Bronchial epithelial cell (primary cell): ENCODE data around the gene SYTL5. TPM values are rescaled to one million over a fixed set of nuclear protein-coding genes. Genes with fewer than 3 reads are reported as not detected.

Source experiments
- DNase-seq: peaks from one replicate; pipeline ENCODE4 v3.0.0-alpha.2; 2010; ENCODE audit warnings: low read depth
- FAIRE-seq: peaks from 2 replicates; lab custom pipeline; 2011; peaks lifted over from hg19 to GRCh38; lab: Jason Lieb, UNC
- H3K27me3 ChIP-seq: 2 replicates; pipeline ENCODE4 v1.5.1; 2011; ENCODE audit warnings: low read length; ENCODE audit not compliant: control insufficient read depth, insufficient read depth
- H3K36me3 ChIP-seq: 2 replicates; pipeline ENCODE4 v1.5.1; 2011; ENCODE audit warnings: low read length; ENCODE audit not compliant: control insufficient read depth, insufficient read depth
- H3K4me3 ChIP-seq: 2 replicates; pipeline ENCODE4 v1.5.1; 2011; ENCODE audit warnings: mild to moderate bottlenecking, low read depth, low read length, control low read depth
- total RNA-seq: library from RNA; depleted of rRNA; stranded (reverse); fragments of >200 nt; gene quantifications from 2 replicates; pipeline ENCODE4 v1.2.1, GENCODE V29; 2014
- TF ChIP-seq, protein P1 (sequence below): IDR thresholded peaks from 2 replicates; pipeline ENCODE4 v1.5.1; 2011; ENCODE audit warnings: mild to moderate bottlenecking, moderate library complexity, low read length, control low read depth, inconsistent platforms; ENCODE audit not compliant: insufficient read depth, severe bottlenecking

Gene SYTL5
- total RNA-seq, 1 donor from 2014 or later: 1.3 TPM

GRCh38 chrX:38110231-38110630 lies 103.9 kb downstream of the SYTL5 start:
- Histone ChIP-seq H3K36me3 (no peaks in the 10 kb centered on the region), H3K27me3 (no peaks in the 10 kb centered on the region), H3K4me3 (no peak overlapping the region)
- DNase-seq (no peak), FAIRE-seq (no peak)
- TF ChIP-seq, protein P1, sequence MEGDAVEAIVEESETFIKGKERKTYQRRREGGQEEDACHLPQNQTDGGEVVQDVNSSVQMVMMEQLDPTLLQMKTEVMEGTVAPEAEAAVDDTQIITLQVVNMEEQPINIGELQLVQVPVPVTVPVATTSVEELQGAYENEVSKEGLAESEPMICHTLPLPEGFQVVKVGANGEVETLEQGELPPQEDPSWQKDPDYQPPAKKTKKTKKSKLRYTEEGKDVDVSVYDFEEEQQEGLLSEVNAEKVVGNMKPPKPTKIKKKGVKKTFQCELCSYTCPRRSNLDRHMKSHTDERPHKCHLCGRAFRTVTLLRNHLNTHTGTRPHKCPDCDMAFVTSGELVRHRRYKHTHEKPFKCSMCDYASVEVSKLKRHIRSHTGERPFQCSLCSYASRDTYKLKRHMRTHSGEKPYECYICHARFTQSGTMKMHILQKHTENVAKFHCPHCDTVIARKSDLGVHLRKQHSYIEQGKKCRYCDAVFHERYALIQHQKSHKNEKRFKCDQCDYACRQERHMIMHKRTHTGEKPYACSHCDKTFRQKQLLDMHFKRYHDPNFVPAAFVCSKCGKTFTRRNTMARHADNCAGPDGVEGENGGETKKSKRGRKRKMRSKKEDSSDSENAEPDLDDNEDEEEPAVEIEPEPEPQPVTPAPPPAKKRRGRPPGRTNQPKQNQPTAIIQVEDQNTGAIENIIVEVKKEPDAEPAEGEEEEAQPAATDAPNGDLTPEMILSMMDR: no peak

GRCh38 chrX:38111196-38111595 lies 104.8 kb downstream of the SYTL5 start:
- H3K27me3 ChIP-seq: no peaks in the 10 kb centered on the region
- no peak for DNase-seq
- FAIRE-seq: no peak
- no peak overlapping the region for H3K4me3 ChIP-seq
- TF ChIP-seq, protein P1: no peak
- H3K36me3 ChIP-seq: no peaks in the 10 kb centered on the region

DNA sequence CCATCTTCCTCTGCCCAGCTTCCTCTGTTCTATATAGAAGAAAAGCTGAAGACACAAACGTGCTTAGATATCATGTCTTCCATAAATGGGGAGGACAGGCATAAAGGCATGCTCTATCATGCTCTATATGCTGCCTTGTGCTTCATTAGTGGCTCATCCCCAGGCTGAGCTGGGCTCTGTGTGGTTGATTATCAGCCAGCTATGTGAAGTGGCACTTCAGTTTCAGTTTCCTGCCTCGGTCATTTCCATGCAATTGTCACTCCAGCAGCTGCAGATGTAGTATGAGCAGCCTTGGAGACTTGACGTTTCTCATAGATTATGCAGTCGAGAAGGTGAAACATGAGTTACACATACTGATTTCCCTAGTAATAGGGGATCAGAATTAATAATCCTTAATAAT lies 106.2 kb downstream of the SYTL5 start:
- no peak for DNase-seq
- no peak overlapping the region for H3K4me3 ChIP-seq
- TF ChIP-seq, protein P1: no peak
- no peak for FAIRE-seq
- H3K36me3 ChIP-seq: no peaks in the 10 kb centered on the region
- no peaks in the 10 kb centered on the region for H3K27me3 ChIP-seq

DNA sequence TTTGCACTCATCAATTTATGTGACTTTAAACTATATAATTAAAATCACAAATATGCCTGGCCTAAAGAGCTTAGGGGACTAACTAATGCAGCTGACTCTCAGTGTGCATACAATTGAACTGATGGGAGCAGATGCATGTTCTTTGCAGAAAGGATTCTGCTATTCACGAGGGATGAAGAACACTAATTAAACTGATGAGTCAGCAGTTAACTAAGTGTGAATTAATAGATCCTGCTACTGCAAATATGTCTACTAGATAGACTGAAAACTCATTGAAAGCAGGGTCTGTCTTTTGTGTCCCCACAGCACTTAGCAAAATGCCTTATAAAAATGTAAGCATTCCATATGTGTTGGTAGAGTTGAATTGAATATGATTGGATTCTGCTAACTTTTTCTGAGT lies 110.4 kb downstream of the SYTL5 start:
- no peak for DNase-seq

GRCh38 chrX:38117485-38117884 lies 111.1 kb downstream of the SYTL5 start:
- FAIRE-seq: no peak

More for the DNA sequence above, 110.4 kb downstream of the SYTL5 start:
- Histone ChIP-seq H3K36me3 (no peaks in the 10 kb centered on the region), H3K27me3 (no peaks in the 10 kb centered on the region), H3K4me3 (no peak overlapping the region)
- FAIRE-seq: no peak
- TF ChIP-seq, protein P1: no peak

DNA sequence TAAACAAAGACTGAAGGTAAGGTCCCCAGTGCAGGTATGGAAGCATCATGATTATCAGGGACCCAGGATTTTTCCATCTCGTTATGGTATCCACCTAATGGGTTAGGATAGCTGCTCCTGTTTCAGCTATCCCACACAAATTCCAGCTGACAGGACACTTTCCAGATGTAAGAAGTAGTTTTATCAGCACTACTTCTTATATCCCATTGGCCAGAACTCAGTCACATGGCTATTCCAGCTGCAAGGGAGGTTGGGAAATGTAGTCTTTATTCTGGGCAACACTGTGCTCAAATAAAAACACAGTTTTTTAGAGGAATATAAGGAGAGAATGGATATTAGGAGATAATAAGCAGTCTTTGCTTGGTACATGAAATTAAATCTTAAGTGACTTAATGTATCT lies 117.6 kb downstream of the SYTL5 start:
- no peak for FAIRE-seq
- no peaks in the 10 kb centered on the region for H3K36me3 ChIP-seq
- TF ChIP-seq, protein P1: no peak
- DNase-seq: no peak
- no peak overlapping the region for H3K4me3 ChIP-seq
- H3K27me3 ChIP-seq: no peaks in the 10 kb centered on the region

More at GRCh38 chrX:38117485-38117884, 111.1 kb downstream of the SYTL5 start:
- no peak overlapping the region for H3K4me3 ChIP-seq
- H3K27me3 ChIP-seq: no peaks in the 10 kb centered on the region
- H3K36me3 ChIP-seq: no peaks in the 10 kb centered on the region
- TF ChIP-seq, protein P1: no peak
- no peak for DNase-seq
